ENCODE measurements around the gene NRCAM. TPM values are rescaled to one million over a fixed set of nuclear protein-coding genes. Genes with fewer than 3 reads are reported as not detected.

The NRCAM gene
- total and polyA plus RNA-seq, 2 of the 13 experiments (the other 11 are each of a cell fraction or from before 2014, with no cell fraction given), result 0.31 to 0.33 TPM

DNA sequence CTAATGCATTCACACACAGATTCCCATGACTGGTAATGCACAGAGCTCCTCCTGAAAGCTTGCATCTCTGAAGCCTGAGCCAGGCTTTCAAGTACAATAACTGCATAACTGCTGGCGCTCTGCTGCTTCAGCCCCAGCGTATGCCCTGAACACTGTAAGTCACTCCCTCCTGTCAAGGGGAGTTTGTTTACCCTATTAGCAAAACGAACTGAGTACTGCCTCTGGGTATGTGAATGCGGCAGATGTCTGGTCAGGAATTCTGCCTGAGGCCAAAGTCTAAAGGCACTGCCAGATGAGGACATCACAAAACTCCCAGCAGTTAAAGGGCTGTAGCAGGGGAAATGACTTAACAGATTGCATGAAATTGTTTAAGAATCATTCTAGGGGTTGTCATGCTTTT is 97.7 kb downstream of the NRCAM start (continued):
- TF ChIP-seq, protein P1, sequence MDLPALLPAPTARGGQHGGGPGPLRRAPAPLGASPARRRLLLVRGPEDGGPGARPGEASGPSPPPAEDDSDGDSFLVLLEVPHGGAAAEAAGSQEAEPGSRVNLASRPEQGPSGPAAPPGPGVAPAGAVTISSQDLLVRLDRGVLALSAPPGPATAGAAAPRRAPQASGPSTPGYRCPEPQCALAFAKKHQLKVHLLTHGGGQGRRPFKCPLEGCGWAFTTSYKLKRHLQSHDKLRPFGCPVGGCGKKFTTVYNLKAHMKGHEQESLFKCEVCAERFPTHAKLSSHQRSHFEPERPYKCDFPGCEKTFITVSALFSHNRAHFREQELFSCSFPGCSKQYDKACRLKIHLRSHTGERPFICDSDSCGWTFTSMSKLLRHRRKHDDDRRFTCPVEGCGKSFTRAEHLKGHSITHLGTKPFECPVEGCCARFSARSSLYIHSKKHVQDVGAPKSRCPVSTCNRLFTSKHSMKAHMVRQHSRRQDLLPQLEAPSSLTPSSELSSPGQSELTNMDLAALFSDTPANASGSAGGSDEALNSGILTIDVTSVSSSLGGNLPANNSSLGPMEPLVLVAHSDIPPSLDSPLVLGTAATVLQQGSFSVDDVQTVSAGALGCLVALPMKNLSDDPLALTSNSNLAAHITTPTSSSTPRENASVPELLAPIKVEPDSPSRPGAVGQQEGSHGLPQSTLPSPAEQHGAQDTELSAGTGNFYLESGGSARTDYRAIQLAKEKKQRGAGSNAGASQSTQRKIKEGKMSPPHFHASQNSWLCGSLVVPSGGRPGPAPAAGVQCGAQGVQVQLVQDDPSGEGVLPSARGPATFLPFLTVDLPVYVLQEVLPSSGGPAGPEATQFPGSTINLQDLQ (CRISPR knock-in tag; IDR thresholded peaks at IDR 0.05), result no peak
- TF ChIP-seq, protein P2, sequence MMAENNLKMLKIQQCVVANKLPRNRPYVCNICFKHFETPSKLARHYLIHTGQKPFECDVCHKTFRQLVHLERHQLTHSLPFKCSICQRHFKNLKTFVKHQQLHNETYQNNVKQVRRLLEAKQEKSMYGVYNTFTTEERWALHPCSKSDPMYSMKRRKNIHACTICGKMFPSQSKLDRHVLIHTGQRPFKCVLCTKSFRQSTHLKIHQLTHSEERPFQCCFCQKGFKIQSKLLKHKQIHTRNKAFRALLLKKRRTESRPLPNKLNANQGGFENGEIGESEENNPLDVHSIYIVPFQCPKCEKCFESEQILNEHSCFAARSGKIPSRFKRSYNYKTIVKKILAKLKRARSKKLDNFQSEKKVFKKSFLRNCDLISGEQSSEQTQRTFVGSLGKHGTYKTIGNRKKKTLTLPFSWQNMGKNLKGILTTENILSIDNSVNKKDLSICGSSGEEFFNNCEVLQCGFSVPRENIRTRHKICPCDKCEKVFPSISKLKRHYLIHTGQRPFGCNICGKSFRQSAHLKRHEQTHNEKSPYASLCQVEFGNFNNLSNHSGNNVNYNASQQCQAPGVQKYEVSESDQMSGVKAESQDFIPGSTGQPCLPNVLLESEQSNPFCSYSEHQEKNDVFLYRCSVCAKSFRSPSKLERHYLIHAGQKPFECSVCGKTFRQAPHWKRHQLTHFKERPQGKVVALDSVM (CRISPR knock-in tag; IDR thresholded peaks at IDR 0.05), result no peak
- TF ChIP-seq ZNF33B (CRISPR knock-in tag; IDR thresholded peaks at IDR 0.05) (no peak), ZNF451 (CRISPR knock-in tag; IDR thresholded peaks at IDR 0.05) (no peak), ZNF547 (CRISPR knock-in tag; IDR thresholded peaks at IDR 0.05) (0 out of 2 replicates have a peak, but pooled peaks have one; percentile 53), ZNF792 (CRISPR knock-in tag; IDR thresholded peaks at IDR 0.05) (peak; percentile 92; the same call in 1 of the 2 replicates), SSRP1 (CRISPR knock-in tag; IDR thresholded peaks at IDR 0.05) (no peak), ZNF383 (CRISPR knock-in tag; IDR thresholded peaks at IDR 0.05; ENCODE audit: borderline replicate concordance) (no peak), ZMAT3 (CRISPR knock-in tag; conservative IDR thresholded peaks at IDR 0.05) (no peak), CENPX (CRISPR knock-in tag; IDR thresholded peaks at IDR 0.05) (no peak), ZNF746 (CRISPR knock-in tag; IDR thresholded peaks at IDR 0.05) (no peak), NR3C1 (CRISPR knock-in tag; IDR thresholded peaks at IDR 0.05) (no peak), CCDC6 (CRISPR knock-in tag; IDR thresholded peaks at IDR 0.05) (no peak), AGO2 (optimal IDR thresholded peaks at IDR 0.05; ENCODE audit: low read depth, low read length) (no peak), CHCHD3 (CRISPR knock-in tag; IDR thresholded peaks at IDR 0.05) (no peak), ZKSCAN5 (CRISPR knock-in tag; IDR thresholded peaks at IDR 0.05) (no peak)
- TF ChIP-seq, protein P3, sequence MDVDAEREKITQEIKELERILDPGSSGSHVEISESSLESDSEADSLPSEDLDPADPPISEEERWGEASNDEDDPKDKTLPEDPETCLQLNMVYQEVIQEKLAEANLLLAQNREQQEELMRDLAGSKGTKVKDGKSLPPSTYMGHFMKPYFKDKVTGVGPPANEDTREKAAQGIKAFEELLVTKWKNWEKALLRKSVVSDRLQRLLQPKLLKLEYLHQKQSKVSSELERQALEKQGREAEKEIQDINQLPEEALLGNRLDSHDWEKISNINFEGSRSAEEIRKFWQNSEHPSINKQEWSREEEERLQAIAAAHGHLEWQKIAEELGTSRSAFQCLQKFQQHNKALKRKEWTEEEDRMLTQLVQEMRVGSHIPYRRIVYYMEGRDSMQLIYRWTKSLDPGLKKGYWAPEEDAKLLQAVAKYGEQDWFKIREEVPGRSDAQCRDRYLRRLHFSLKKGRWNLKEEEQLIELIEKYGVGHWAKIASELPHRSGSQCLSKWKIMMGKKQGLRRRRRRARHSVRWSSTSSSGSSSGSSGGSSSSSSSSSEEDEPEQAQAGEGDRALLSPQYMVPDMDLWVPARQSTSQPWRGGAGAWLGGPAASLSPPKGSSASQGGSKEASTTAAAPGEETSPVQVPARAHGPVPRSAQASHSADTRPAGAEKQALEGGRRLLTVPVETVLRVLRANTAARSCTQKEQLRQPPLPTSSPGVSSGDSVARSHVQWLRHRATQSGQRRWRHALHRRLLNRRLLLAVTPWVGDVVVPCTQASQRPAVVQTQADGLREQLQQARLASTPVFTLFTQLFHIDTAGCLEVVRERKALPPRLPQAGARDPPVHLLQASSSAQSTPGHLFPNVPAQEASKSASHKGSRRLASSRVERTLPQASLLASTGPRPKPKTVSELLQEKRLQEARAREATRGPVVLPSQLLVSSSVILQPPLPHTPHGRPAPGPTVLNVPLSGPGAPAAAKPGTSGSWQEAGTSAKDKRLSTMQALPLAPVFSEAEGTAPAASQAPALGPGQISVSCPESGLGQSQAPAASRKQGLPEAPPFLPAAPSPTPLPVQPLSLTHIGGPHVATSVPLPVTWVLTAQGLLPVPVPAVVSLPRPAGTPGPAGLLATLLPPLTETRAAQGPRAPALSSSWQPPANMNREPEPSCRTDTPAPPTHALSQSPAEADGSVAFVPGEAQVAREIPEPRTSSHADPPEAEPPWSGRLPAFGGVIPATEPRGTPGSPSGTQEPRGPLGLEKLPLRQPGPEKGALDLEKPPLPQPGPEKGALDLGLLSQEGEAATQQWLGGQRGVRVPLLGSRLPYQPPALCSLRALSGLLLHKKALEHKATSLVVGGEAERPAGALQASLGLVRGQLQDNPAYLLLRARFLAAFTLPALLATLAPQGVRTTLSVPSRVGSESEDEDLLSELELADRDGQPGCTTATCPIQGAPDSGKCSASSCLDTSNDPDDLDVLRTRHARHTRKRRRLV (CRISPR knock-in tag; IDR thresholded peaks at IDR 0.05), result no peak
- TF ChIP-seq, protein P4, sequence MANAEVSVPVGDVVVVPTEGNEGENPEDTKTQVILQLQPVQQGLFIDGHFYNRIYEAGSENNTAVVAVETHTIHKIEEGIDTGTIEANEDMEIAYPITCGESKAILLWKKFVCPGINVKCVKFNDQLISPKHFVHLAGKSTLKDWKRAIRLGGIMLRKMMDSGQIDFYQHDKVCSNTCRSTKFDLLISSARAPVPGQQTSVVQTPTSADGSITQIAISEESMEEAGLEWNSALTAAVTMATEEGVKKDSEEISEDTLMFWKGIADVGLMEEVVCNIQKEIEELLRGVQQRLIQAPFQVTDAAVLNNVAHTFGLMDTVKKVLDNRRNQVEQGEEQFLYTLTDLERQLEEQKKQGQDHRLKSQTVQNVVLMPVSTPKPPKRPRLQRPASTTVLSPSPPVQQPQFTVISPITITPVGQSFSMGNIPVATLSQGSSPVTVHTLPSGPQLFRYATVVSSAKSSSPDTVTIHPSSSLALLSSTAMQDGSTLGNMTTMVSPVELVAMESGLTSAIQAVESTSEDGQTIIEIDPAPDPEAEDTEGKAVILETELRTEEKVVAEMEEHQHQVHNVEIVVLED (CRISPR knock-in tag; IDR thresholded peaks at IDR 0.05; ENCODE audit: borderline replicate concordance), result peak; percentile 25; the same call in 1 of the 2 replicates

All from HepG2 (cell line).